Ishikawa (cell line): Measurements from ENCODE around the gene SMPD3.

Source experiments
- CEBPB ChIP-seq: IDR thresholded peaks from 2 replicates; pipeline ENCODE4 v1.6.1; 2012
- CREB1 ChIP-seq: IDR thresholded peaks from 2 replicates; pipeline ENCODE4 v1.6.1; 2012; ENCODE audit warnings: low read depth
- EGR1 ChIP-seq: IDR thresholded peaks from 2 replicates; pipeline ENCODE4 v1.6.1; 2012
- EP300 ChIP-seq: IDR thresholded peaks from 2 replicates; pipeline ENCODE4 v1.6.1; 2012; ENCODE audit warnings: borderline replicate concordance
- FOXM1 ChIP-seq: IDR thresholded peaks from 2 replicates; pipeline ENCODE4 v1.6.1; 2012; ENCODE audit warnings: low read depth, borderline replicate concordance
- NFIC ChIP-seq: IDR thresholded peaks from 2 replicates; pipeline ENCODE4 v1.6.1; 2012
- RAD21 ChIP-seq: IDR thresholded peaks from 2 replicates; pipeline ENCODE4 v1.6.1; 2012; ENCODE audit warnings: low read depth
- TAF1 ChIP-seq: IDR thresholded peaks from 2 replicates; pipeline ENCODE4 v1.6.1; 2012; ENCODE audit warnings: low read depth, mild to moderate bottlenecking
- TCF12 ChIP-seq: IDR thresholded peaks from 2 replicates; pipeline ENCODE4 v1.6.1; 2012; ENCODE audit warnings: low read depth
- TEAD4 ChIP-seq: IDR thresholded peaks from 2 replicates; pipeline ENCODE4 v1.6.1; 2012
- YY1 ChIP-seq: IDR thresholded peaks from 2 replicates; pipeline ENCODE4 v1.6.1; 2012; ENCODE audit warnings: low read depth
- ZBTB7A ChIP-seq: IDR thresholded peaks from 2 replicates; pipeline ENCODE4 v1.6.1; 2012; ENCODE audit warnings: low read depth
- TF ChIP-seq, protein P1 (sequence below): IDR thresholded peaks from 2 replicates; pipeline ENCODE4 v1.6.1; 2012
- TF ChIP-seq, protein P2 (sequence below): IDR thresholded peaks from 2 replicates; pipeline ENCODE4 v1.6.1; 2012; ENCODE audit warnings: low read depth, mild to moderate bottlenecking
- TF ChIP-seq, protein P3 (sequence below): IDR thresholded peaks from 2 replicates; pipeline ENCODE4 v1.6.1; 2012

The SMPD3 gene

GRCh38 chr16:68349838-68350410 is 98.4 kb downstream of the SMPD3 start:
- no peak for TF ChIP-seq FOXM1
- TF ChIP-seq ZBTB7A = no peak
- TF ChIP-seq, protein P1, sequence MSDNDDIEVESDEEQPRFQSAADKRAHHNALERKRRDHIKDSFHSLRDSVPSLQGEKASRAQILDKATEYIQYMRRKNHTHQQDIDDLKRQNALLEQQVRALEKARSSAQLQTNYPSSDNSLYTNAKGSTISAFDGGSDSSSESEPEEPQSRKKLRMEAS = no peak
- TF ChIP-seq CEBPB = no peak

GRCh38 chr16:68348639-68349445 is 99.5 kb downstream of the SMPD3 start:
- TF ChIP-seq, protein P1 = no peak
- TF ChIP-seq YY1 (no peak), EP300 (no peak), NFIC (no peak), CEBPB (no peak), CREB1 (no peak), FOXM1 (no peak), TAF1 (no peak), ZBTB7A (no peak), TEAD4 (no peak), TCF12 (no peak), EGR1 (no peak), RAD21 (no peak)
- TF ChIP-seq, protein P2, sequence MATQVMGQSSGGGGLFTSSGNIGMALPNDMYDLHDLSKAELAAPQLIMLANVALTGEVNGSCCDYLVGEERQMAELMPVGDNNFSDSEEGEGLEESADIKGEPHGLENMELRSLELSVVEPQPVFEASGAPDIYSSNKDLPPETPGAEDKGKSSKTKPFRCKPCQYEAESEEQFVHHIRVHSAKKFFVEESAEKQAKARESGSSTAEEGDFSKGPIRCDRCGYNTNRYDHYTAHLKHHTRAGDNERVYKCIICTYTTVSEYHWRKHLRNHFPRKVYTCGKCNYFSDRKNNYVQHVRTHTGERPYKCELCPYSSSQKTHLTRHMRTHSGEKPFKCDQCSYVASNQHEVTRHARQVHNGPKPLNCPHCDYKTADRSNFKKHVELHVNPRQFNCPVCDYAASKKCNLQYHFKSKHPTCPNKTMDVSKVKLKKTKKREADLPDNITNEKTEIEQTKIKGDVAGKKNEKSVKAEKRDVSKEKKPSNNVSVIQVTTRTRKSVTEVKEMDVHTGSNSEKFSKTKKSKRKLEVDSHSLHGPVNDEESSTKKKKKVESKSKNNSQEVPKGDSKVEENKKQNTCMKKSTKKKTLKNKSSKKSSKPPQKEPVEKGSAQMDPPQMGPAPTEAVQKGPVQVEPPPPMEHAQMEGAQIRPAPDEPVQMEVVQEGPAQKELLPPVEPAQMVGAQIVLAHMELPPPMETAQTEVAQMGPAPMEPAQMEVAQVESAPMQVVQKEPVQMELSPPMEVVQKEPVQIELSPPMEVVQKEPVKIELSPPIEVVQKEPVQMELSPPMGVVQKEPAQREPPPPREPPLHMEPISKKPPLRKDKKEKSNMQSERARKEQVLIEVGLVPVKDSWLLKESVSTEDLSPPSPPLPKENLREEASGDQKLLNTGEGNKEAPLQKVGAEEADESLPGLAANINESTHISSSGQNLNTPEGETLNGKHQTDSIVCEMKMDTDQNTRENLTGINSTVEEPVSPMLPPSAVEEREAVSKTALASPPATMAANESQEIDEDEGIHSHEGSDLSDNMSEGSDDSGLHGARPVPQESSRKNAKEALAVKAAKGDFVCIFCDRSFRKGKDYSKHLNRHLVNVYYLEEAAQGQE = no peak
- TF ChIP-seq, protein P3, sequence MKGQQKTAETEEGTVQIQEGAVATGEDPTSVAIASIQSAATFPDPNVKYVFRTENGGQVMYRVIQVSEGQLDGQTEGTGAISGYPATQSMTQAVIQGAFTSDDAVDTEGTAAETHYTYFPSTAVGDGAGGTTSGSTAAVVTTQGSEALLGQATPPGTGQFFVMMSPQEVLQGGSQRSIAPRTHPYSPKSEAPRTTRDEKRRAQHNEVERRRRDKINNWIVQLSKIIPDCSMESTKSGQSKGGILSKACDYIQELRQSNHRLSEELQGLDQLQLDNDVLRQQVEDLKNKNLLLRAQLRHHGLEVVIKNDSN = no peak

GRCh38 chr16:68347605-68348004 is 100.7 kb downstream of the SMPD3 start:
- no peak for TF ChIP-seq NFIC
- TF ChIP-seq, protein P2 = no peak
- TF ChIP-seq TEAD4 = no peak
- TF ChIP-seq YY1 = no peak
- no peak for TF ChIP-seq FOXM1
- no peak for TF ChIP-seq RAD21
- TF ChIP-seq CREB1 = no peak
- TF ChIP-seq TCF12 = no peak
- no peak for TF ChIP-seq EP300
- TF ChIP-seq ZBTB7A = no peak

GRCh38 chr16:68346892-68347480 is 101.3 kb downstream of the SMPD3 start:
- no peak for TF ChIP-seq YY1
- TF ChIP-seq EP300 = no peak
- no peak for TF ChIP-seq FOXM1
- TF ChIP-seq, protein P3 = no peak
- no peak for TF ChIP-seq RAD21
- TF ChIP-seq CREB1 = no peak
- TF ChIP-seq, protein P1 = no peak
- TF ChIP-seq TCF12 = no peak
- no peak for TF ChIP-seq ZBTB7A
- no peak for TF ChIP-seq EGR1
- TF ChIP-seq TAF1 = no peak
- no peak for TF ChIP-seq CEBPB
- TF ChIP-seq TEAD4 = no peak
- TF ChIP-seq, protein P2 = no peak
